LNCaP clone FGC (cell line): ENCODE measurements around the gene MYRF.

Experiments used
- DNase-seq: peaks from one replicate; pipeline ENCODE4 v3.0.0-alpha.2; 2011; ENCODE audit warnings: low read depth
- H3K4me3 ChIP-seq: 2 replicates; pipeline ENCODE4 v1.5.1; 2011; ENCODE audit warnings: mild to moderate bottlenecking, low read depth, low read length, control low read depth
- TF ChIP-seq, protein P1 (sequence below): IDR thresholded peaks from 2 replicates; pipeline ENCODE4 v1.5.1; 2012; ENCODE audit warnings: mild to moderate bottlenecking; ENCODE audit not compliant: control insufficient read depth, insufficient read depth; ENCODE audit errors: extremely low read depth

Gene MYRF

DNA sequence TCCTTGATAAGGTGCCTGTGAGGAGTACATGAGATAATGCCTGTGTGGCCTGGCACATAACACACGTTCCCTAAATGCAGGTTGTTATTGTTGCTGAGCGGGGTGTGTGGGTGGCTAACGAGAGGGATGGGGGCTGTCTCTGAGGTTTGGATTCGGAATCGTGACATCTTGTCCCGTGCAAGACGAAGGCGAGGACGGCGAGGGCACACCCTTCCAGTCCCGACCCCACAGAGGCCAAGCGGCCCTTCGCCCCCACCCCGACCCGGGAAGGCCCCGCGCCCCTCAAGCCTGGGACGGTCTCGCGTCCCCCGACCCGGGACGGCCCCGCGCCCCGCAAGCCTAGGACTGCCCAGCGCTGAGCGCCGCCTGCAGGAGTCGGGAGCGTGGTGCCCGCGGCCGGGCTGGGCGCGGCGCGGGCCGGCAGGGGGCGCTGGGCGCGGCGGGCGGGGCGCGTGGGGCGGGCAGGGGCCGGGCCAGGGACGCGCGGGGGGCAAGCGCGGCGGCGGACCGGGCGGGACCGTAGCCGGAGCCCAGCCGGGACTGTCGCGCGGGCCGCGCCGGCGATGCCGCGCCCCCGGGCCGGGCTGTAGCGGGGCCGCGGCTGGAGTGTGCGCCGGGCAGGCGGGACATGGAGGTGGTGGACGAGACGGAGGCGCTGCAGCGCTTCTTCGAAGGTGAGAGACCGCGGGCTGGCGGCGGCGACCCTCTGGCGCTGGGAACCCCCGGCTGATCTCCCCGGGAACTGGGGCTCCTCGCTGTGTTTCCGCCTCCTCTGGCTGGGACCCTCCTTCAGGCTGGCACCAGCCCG lies at the start of gene MYRF:
Gene MYRF, plus strand, starts transcription at position 520 of the 808 bp plus-strand sequence. Its CDS starts 109 bp downstream, at position 629.
- peak within 1 kb of the TSS; percentile 38 for H3K4me3 ChIP-seq
- no peak for DNase-seq
- TF ChIP-seq, protein P1, sequence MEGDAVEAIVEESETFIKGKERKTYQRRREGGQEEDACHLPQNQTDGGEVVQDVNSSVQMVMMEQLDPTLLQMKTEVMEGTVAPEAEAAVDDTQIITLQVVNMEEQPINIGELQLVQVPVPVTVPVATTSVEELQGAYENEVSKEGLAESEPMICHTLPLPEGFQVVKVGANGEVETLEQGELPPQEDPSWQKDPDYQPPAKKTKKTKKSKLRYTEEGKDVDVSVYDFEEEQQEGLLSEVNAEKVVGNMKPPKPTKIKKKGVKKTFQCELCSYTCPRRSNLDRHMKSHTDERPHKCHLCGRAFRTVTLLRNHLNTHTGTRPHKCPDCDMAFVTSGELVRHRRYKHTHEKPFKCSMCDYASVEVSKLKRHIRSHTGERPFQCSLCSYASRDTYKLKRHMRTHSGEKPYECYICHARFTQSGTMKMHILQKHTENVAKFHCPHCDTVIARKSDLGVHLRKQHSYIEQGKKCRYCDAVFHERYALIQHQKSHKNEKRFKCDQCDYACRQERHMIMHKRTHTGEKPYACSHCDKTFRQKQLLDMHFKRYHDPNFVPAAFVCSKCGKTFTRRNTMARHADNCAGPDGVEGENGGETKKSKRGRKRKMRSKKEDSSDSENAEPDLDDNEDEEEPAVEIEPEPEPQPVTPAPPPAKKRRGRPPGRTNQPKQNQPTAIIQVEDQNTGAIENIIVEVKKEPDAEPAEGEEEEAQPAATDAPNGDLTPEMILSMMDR, result peak; percentile 95

- DNase-seq, result no peak
- TF ChIP-seq, protein P1, result no peak
- no peak overlapping the region for H3K4me3 ChIP-seq
Observed at GRCh38 chr11:61702701-61703312, 49.6 kb upstream of the MYRF start.

DNA sequence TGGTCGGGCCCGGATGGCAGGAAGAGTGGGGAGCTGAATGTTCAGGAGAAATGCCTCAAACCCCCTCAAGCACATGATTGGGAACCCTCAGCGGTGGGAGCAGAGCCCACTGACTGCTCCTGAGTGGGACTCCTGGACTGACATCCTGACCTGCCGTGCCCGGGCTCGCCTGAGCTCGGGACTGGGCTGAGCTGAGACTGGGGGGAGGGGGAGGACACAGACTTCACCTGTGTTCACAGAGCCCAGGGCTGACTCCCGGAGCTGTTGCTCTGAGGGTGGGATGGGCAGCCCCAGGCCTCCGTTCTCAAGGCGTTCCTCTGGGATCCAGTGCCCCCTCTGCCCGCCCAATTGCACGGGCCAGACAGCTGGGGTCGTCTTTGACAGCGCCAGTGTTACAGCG lies 47.6 kb upstream of the MYRF start:
- no peak overlapping the region for H3K4me3 ChIP-seq
- TF ChIP-seq, protein P1, result no peak
- no peak for DNase-seq

DNA sequence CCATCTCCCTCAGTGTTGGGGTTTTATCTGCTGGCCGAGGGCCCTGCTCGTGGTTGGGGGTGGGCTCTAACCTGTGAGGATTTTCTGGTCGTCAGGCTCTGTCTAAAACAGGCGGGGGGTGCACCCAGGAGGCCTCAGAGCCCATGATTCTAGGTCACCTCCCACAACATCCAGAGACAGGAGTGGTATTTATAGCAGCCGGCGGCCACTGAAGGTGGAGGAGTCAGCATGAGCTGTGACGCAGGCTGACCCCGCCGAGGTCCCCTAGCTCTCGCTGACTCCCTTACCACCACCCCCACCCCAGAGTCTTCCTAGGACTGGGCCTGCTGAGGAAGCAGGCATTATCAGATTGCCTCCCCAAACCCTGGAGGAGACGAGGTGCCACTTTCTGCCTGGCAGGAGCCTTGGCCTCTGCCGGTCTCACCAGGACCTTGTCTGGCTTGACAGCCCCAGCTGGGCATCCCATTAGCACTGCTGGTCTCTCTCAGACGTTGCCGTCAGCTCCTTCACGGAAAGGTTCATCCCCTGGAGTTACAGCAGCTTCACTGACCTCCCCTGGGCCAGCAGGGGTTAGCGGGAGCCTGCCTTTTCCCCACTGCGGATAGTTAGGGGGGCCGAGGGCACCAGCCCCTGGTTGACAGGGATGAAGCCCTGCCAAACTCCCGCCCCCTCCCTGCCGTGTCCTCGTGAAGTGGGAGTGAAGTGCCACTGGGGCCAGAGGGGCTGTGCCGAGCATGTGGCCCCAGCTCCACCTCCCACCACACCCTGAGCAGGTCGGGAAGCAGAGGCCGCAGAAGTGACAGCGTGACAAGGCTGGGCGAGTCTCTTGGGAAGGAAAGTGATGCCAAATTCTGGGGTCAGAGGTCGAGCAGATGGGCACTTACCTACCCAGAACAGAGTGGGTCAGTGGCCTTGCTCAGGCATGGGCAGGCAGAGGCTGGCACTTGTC lies 45.7 kb upstream of the MYRF start:
- H3K4me3 ChIP-seq, result no peak overlapping the region
- no peak for DNase-seq
- TF ChIP-seq, protein P1, result no peak

- no peak for DNase-seq
- no peak overlapping the region for H3K4me3 ChIP-seq
- TF ChIP-seq, protein P1, result no peak
Observed at GRCh38 chr11:61707574-61707973, 44.9 kb upstream of the MYRF start.

- TF ChIP-seq, protein P1, result no peak
- no peak for DNase-seq
- no peak overlapping the region for H3K4me3 ChIP-seq
Observed at GRCh38 chr11:61709110-61709509, 43.3 kb upstream of the MYRF start.
